NCI-H524 (cell line): ENCODE measurements around the gene PARP11.
A peak's percentile ranks its signal among the peaks of the same experiment; 100 is the strongest.

ENCODE experiments used
- DNase-seq, 2 experiments: peaks; one replicate each; lab custom pipeline; 2025; lab: John Stamatoyannopoulos, UW

The PARP11 gene

DNA sequence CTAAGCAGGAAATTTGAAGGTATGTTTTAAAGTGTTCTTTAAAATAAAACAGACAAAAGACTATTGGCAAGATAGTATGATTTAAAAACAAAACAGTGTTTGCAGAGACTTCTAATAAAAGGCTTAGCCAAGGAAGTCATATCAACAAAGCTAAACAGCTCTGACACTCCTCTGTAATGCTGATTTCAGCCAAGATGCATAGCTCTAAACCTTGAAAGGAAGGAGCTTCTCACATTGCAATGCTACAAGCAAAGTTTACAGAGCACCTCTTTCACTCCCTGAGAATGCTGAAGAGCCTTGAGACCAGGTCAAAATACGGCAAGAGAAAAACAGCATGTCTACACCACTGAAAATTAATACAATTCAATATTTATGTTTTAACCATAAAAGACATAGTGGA, 51.8 kb downstream of the PARP11 start:
- no peak for DNase-seq

DNA sequence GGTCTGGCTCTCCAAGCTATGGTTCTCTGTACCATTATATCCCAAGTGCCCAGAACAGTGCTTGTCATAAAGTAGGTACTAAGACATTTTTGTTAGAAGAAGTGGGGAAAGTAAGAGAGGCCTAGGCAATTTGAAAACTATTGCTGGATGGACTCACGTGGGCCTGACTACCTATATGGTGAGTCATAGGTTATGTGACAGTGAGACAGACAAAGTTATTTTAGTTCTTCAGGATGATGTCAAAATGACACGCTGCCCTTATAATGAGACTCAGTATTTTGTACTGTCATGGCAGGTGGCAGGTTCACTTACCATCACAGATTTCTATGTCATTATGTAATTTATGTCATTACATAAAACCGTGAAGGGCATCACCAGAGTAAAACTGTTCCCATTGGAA, 53.1 kb downstream of the PARP11 start:
- no peak for DNase-seq

DNA sequence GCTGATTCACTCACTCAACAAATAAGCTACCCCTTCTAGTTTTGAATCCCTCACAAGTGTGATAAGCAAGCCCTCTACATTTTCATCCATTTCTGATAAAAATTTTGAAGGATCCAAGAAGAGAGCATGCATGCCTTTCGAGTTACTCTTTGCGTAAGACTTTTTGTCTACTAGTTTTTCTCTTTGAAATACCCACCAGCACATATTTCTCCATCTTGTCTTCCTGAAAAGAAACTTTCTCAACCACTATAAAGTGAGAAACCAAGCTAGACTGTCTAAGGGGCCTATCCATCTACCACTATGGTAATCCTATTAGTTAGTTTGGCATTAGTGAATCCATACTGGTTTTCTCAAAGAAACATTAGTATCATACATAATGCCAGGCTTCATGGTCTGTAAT, 56.9 kb downstream of the PARP11 start:
- DNase-seq = no peak

DNA sequence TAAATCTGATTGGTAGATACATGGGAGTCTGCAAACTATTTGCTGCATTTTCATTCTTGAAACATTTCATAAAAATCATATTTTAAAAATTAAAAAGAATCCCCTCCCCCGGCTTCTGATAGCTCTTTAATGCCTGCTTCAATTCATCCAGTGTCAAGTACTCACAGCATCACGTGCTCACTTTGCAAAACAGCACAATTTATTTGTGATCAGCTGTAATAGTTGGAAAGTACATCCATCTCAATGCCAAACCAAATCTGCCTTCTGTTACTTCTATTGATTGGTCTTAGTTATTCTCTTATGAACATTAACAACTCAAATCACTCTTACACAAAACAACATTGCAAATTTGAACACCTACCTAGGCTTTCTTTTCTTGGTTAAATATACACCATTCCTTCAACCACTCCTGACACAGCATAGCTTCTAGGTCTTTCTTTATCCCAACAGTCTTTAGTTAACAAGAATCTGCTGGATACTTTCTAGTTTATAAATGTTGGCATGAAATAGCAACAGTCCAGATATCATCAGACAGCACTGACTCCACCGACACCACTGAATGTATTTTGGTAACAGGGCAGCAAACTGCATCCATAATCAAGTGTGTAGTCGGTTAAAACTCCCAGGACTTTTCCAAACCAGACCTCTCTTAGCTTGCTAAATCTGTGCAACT, 58.0 kb downstream of the PARP11 start:
- DNase-seq = no peak

DNA sequence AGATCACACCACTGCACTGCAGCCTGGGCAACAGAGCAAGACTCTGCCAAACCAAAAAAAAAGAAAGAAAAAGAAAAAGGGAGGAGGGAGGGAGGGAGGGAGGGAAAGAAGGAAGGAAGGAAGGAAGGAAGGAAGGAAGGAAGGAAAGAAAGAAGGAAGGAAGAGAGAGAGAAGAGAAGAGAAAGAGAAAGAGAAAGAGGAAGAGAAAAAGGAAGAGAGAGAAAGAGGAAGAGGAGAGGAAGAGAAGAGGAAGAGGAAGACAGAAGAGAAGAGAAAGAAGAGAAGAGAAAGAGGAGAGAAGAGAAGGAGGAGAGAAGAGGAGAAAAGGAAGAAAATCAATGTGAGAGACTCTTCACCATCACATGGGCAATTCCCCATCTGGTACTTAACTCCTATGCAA, 62.7 kb downstream of the PARP11 start:
- DNase-seq = no peak

DNA sequence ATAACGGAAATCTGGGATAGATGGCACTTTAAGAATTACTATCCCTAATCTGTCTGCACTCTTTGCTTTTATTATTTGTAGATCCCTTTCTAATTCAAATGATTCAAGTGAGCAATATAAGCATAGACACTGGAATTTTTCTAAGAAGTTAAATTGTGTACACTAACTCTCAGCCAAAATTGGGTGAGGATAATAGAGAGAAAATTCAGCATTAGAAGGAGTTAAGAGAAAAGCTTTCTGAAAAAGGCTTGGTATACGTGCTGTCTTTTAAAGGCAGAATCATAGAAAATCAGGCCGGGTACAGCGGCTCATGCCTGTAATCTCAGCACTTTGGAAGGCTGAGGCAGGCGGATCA, 63.2 kb downstream of the PARP11 start:
- no peak for DNase-seq

DNA sequence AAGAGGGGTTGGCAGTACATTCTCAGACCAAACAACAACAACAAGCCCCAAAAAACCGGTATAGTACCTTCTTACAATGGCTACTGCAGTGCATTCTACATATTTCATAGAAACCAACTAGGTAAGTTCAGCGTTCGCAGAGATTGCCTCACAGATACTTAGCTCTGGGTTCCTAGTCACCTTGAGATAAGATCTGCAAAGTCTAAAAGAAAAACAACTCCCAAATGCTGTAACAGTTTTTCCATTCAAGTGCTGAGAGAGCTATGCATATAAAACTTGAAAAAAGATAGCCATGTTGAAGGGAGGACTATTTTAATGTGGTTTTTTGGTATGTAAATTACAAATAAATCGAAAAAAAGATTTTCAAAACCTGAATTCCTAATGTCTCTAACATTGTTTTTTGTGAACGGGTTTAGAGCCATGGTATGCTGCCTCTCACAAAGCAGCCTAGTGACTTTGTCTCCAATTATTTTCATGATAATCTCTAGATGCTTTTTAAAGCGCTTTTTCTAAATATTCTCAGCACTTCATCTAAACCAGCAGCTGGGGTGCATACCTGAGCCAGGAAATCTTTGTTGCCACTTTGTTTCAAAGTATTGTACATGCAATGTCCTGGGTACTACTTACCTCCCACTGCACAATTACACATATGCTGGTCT, 63.7 kb downstream of the PARP11 start:
- DNase-seq = no peak

DNA sequence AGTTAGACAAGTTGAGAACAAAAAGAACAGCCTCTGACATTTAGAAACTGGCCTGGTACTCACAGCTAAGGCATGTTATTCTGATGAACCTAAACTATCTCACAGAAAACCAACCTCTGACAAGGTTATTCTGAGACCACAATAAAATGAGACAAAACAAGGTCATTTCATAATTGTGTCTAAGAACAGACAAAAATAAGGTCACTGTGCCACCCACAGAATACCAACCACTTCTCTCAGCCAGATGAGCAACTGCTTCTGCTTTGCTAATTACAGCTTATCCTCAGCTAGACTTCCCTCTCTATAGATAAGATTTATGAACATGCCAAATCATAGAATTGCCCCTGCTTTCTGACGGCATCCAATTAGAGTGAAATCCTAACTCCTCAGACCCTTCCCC, 68.1 kb downstream of the PARP11 start:
- no peak for DNase-seq

DNA sequence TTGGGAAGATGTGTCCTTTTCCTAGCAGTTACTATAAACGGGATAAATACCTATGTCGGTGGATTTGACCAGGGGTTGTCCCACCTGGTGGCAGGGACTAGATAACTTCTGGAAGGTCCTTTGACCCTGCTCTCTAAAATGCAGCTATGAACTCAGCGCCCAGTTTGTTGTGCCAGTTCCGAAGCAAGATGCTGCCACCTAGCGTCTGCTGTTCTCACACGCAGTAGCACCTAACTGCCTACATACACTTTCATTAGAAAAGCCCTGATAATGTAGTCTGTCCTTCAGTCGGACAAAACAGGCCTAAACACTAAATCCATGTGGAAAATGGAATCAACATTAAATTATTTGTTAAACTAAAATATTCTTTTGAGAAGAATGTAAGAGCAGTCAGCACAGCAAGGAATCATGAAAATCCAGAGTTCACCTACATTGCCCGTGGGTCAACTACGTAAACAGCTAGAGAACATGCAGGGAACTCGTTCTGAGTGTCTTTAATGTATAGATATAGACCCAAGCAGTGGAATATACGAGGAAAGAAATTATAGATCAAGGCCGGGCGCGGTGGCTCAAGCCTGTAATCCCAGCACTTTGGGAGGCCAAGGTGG, 69.2 kb downstream of the PARP11 start:
- DNase-seq = peak; percentile 28 to 63

DNA sequence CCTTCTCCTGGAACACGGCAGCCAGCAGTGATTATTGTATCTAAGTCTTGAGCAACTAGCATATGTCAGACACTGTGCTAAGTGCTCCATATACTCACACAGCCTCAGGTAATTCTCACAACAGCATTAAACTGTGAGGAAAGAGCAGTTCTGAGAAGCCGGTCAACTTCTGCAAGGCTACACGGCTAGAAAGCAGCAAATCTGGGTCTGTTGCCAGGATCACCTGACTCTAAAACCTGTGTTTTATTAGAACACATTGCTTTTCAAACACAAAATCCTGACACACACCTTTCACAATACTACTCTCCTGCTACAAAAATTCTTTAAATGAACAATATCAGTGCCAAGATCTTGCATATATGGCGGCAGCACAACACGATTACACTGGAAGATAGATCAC, 70.5 kb downstream of the PARP11 start:
- DNase-seq = no peak

DNA sequence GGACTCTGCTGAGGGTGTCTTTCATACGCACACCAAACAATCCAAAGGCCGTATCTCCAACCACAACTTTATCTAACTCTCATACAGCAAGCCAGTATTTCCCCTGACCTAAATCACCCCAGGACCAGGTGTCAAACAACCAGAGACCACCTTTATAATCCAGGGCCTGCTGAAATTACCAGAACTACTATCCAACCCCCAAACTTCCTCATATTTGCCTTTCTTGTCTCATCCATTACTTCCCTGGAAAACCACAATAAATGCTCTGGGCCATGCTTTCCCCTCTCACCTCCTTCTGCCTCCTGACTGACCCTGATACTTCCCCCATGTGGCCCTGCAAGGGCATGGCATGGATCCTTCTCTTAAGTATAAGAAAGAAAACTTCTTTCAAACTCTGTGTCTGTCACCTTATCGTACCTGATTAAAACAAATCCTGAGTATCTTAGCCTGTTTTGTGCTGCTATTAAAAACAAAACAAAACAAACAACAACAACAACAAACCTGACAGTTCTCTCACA, 75.6 kb downstream of the PARP11 start:
- DNase-seq = peak in 1 of 2 experiments; percentile 2

DNA sequence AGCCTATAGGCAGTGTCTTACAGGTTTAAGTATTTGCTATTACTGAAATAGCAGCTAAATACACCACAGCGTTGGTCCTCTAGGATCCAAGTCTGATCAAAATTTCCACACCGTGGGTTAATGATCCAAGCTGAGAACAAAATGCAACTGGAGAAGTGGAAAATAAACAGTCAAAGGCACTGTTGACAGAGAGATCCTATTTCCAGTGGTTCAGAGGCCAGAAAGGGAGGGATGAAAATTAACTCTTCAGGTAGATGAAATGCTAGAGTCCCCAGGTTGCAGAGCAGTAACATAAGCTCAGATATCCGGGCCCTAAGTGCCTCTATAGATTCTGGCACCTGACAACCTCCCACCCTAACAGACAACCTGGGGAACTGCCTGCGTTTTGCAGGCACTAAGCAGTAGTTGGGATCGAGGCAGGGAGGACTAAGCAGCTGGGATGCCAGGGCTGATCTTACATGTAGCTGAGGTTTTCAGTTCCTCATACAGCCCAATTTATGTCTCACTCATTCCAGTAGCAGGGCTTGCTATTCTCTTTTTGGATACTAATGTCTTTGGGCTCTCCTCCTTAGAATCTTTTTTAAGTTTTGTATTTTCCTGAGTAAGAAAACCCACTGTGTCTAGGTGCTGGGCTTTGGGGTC, 77.6 kb downstream of the PARP11 start:
- DNase-seq = no peak

DNA sequence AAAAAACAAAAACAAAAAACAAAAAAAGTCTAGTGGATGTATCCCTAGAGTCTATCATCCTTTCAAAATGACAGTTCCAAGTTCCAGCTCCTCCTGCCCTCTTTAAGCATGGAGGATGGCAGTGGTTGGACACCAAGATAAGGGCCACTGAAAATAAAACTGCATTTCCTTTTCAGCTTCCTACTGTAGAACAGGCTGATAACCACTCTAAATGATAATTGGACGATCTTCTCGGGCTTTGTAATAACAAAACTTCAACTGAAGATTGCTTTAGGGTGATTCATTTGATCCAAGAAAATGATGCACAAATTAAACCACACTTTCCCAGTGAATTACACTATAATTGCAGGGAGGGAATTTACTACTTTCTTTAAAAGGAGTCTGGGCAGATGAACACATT, 78.1 kb downstream of the PARP11 start:
- no peak for DNase-seq

DNA sequence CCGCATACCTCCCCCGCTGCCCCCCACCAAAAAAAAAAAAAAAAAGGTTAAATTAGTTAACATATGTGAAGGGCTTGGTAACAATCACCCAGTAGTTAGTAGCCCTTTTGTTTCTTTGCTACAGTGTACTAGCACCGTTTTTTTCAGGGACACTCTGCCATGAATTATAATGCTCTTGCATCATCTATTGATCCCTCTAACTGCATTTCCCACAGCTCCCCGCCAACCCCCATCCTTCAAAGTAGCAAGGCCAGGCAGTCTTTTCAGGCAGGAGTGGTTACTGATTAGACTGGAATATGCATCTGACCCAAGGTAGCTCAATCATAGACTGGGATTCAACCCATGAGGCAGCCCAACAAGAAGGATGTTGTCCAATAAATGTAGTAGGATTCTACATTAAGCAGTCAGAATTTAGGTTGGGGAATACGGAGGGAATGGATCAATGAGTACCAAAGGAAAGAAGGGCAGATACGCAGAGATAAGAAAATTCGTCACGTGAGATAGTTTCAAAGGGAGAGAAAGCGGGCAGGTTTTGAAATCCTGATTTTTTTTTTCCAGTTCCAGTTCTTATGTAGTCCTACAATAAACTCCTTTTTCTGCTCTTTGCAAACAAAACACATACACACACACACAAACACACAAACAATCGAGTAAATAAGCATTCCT, 80.4 kb downstream of the PARP11 start:
- no peak for DNase-seq

DNA sequence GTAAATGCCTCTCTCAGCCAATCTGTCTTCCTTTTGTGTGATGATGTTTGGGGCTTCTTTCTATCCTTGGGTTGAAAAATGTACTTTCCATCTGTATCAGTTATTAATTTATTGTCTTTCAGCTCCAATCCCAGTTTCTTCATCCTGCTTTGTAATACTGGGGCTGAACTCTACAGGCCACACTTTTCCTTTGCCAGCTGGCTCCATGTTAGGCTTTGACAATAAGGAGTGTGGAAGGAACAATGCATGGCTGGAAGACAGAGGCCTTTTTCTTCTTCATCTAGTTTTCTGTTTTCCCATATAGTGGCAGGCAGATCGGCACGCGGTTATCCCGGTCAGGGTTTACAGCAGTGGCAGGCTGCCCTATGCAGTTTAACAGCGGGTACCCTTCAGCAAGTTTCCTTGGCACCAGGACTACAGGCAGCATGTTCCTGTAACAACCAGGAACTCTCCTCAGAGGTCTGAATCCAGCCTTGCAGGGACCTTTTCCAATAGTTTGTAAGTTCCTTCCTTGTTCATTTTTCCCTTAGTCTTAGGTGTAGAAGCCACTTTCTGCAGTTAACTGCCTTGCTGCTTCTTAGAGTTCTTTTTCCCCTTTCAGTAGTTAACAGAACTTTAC, 81.8 kb downstream of the PARP11 start:
- no peak for DNase-seq

DNA sequence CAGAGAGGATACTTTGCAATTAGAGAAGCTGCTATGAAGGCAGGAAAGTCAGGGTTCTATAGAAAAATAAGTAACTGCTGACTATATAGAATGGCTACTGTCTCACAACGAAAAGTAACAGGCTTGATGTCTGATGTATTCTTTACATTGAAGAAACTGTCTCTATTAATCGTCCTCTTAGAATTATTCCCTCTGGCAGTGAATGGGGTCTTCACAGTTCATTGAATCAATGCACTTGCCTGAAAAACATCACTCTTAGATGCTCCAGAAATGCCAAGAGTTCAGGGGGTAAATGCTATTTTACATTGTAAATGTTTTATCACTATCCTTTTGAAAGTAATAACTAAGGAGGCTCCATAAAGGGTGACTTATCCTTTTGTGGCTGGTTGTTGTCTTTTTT, 82.6 kb downstream of the PARP11 start:
- no peak for DNase-seq

DNA sequence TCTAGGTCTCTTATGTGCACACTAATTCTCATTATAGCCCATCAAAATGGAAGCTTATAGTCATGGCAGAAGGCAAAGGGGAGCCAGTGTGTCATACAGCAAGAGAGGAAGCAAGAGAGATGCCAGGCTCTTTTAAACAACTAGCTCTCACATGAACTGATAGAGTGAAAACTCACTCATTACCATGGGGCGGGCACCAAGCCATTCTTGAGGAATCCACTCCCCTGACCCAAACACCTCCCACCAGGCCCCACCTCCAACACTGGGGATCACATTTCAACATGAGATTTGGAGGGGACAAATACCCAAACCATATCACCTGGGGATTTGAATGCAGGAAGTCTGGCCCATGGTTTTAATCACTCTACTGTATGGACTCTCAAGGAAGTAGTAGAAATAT, 83.4 kb downstream of the PARP11 start:
- DNase-seq = no peak

DNA sequence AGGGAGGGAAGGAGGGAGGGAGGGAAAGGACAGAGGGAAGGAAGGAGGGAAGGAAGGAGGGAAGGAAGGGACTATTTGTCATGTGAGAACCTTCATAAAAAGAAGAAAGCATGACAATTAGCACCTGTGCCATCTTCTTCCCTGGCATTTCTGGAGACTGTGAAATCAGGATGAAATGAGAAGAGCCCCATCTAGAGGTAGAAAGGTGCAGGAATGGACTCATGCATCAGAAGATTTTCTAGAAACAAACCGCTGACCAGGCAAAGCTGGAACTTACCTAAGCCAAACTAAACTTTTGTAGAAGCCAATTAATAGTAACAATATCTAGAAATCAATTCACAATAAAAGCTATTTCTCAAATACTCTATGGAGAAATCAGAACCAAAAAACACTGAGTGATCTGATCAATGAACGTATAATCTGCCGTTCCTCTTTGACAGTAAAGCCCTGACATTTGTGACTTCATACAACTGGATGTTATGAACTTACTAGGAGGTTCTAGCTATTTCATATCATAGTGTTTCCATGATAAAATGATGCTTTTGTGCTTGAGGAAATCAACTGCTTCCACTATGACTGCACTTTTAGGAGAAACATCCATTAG, 95.9 kb downstream of the PARP11 start:
- peak; percentile 45 to 62 for DNase-seq

DNA sequence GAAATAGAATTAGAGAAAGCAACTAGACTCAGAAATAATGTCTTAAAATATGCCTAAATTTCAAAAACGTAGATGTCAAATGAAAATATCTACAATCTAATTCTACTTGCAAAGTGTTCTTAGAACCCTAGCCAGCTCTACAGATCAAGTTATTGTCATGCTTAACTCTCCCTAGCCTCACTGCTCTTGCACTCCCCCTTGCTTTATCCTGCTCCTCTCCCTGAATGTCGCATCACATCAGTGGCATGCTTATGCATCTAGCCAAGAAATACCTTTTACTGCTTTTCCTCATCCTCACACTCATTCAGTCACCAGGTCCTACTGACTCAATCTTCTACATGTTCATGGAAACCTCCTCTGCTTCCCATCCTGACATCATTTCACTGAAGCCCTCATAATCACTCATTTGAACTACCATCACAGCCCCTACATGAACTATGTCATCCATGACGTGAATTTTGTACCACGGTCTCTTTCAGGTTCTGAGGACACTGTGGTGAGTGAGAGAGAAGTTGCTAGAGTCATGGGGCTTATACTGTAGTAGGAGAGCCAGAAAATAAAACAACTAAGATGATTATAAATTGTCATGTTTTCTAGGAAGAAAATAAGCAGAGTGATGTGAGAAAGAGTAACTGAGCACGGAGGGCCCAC, 97.7 kb downstream of the PARP11 start:
- no peak for DNase-seq

DNA sequence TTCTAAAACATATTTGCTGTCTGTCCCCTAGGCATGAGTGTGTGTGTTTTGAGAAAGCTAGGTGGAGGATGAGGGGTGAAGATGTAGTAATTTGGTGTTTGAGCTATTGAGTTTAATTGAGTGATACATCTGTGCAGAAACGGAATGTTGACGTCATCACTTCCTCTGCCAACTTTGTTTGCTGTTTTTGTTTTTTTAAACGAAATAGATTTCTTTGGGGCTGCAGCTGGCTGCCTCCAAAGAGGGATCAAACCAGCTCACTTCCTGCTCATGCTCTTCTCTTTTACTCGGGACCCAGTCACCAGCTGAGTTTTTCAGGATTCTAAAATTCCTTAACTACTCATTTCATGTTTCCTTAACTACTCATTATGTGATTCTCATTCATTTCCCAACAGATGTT, 100.8 kb downstream of the PARP11 start:
- no peak for DNase-seq

DNA sequence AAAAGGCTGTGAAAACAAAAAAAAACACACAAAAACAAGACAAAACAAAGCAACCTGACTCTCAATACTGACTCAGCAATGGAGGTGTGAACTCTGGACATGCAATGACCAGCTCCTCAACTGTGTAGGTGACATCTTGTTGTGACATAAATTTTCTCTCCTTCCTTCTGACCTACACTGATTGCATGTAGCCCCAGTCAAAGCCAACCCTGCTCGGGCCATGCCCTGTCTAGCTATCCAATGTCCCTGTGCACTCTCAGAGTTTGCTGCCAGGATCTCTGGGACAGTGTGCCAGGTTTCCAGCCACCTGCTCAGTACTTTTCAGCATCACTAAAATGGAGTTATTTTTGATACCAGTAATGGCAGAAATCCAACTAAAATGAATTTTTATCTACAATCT, 101.3 kb downstream of the PARP11 start:
- DNase-seq = no peak
